MG63 (cell line): ENCODE measurements around the gene PIP5K1A. TPM values are rescaled to one million over a fixed set of nuclear protein-coding genes. Genes with fewer than 3 reads are reported as not detected.
"Not testable (repeated sequence)": the region's sequence is repeated elsewhere in the genome, so short reads cannot be mapped to it uniquely, and the experiment has no call there.

Experiments used
- DNase-seq: peaks from one replicate; pipeline ENCODE4 v3.0.0-alpha.2; 2020
- H3K27me3 ChIP-seq: fragments of 250-450 bp; sonication (Bioruptor Pico); 2 replicates; pipeline ENCODE4 v1.5.1; 2020; ENCODE audit warnings: mild to moderate bottlenecking, moderate library complexity
- H3K36me3 ChIP-seq: fragments of 250-450 bp; sonication (Bioruptor Pico); 2 replicates; pipeline ENCODE4 v1.5.1; 2020; ENCODE audit warnings: mild to moderate bottlenecking, moderate library complexity
- H3K4me3 ChIP-seq: fragments of 250-450 bp; sonication (Bioruptor Pico); 2 replicates; pipeline ENCODE4 v1.5.1; 2020; ENCODE audit warnings: mild to moderate bottlenecking, moderate library complexity
- H3K9me3 ChIP-seq: fragments of 250-450 bp; sonication (Bioruptor Pico); 2 replicates; pipeline ENCODE4 v1.5.1; 2020; ENCODE audit warnings: mild to moderate bottlenecking, moderate library complexity
- total RNA-seq: library from RNA; depleted of rRNA; stranded (reverse); fragments of >200 nt; shearing (Covaris generic); gene quantifications from 2 replicates; pipeline ENCODE4 v1.2.3, GENCODE V29; 2014; ENCODE audit warnings: low replicate concordance

Gene PIP5K1A
- total RNA-seq, 1 experiment from 2014 or later: 28.3 TPM

GRCh38 chr1:151187205-151187604 lies 11.1 kb upstream of the PIP5K1A start:
- peaks cover 39% of the 10 kb centered on the region for H3K36me3 ChIP-seq
- H3K27me3 ChIP-seq: no peaks in the 10 kb centered on the region
- no peak for DNase-seq
- no peak overlapping the region for H3K4me3 ChIP-seq
- H3K9me3 ChIP-seq: no peaks in the 10 kb centered on the region

GRCh38 chr1:151188667-151189066 lies 9.7 kb upstream of the PIP5K1A start:
- peak overlapping the region; percentile 100 for H3K4me3 ChIP-seq
- H3K27me3 ChIP-seq, H3K9me3 ChIP-seq, DNase-seq: not testable (repeated sequence)
- H3K36me3 ChIP-seq: peaks cover 28% of the 10 kb centered on the region

- Histone ChIP-seq H3K27me3 (no peaks in the 10 kb centered on the region), H3K9me3 (no peaks in the 10 kb centered on the region), H3K36me3 (peaks cover 18% of the 10 kb centered on the region), H3K4me3 (peak within 1 kb of the TSS; percentile 100)
- peak; percentile 94 for DNase-seq
These were observed 8.5 kb upstream of the PIP5K1A start, which contains the start of gene VPS72 for GRCh38 chr1:151189637-151190445. TSS of gene VPS72 (minus strand) at chr1:151190197. CDS start at chr1:151190121, 76 bp downstream.

GRCh38 chr1:151192047-151192446 lies 6.3 kb upstream of the PIP5K1A start:
- no peaks in the 10 kb centered on the region for H3K9me3 ChIP-seq
- DNase-seq: no peak
- H3K36me3 ChIP-seq: peaks cover 4% of the 10 kb centered on the region; the same call in 1 of the 2 replicates
- H3K27me3 ChIP-seq: no peaks in the 10 kb centered on the region
- H3K4me3 ChIP-seq: no peak overlapping the region

GRCh38 chr1:151193304-151193703 lies 5.0 kb upstream of the PIP5K1A start:
- Histone ChIP-seq H3K27me3 (no peaks in the 10 kb centered on the region), H3K36me3 (peaks cover 4% of the 10 kb centered on the region; the same call in 1 of the 2 replicates), H3K4me3 (no peak overlapping the region), H3K9me3 (no peaks in the 10 kb centered on the region)
- no peak for DNase-seq

- no peak for DNase-seq
- H3K4me3 ChIP-seq: no peak overlapping the region
- H3K27me3 ChIP-seq: no peaks in the 10 kb centered on the region
- H3K9me3 ChIP-seq: no peaks in the 10 kb centered on the region
- peaks cover 7% of the 10 kb centered on the region for H3K36me3 ChIP-seq
These were observed 4.5 kb upstream of the PIP5K1A start for GRCh38 chr1:151193856-151194255.

GRCh38 chr1:151194894-151195594 lies 3.3 kb upstream of the PIP5K1A start:
- not testable (repeated sequence) for H3K27me3 ChIP-seq, H3K9me3 ChIP-seq, H3K4me3 ChIP-seq
- peaks cover 11% of the 10 kb centered on the region for H3K36me3 ChIP-seq
- peak; percentile 85 for DNase-seq

- H3K9me3 ChIP-seq: no peaks in the 10 kb centered on the region
- H3K4me3 ChIP-seq: peak overlapping the region; percentile 30
- peak; percentile 68 for DNase-seq
- peaks cover 18% of the 10 kb centered on the region for H3K36me3 ChIP-seq
- H3K27me3 ChIP-seq: no peaks in the 10 kb centered on the region
These were observed 2.0 kb upstream of the PIP5K1A start for GRCh38 chr1:151196292-151196800.

GRCh38 chr1:151197863-151198253 lies 494 bp upstream of the PIP5K1A start:
- no peak for DNase-seq
- H3K4me3 ChIP-seq: peak overlapping the region; percentile 98

GRCh38 chr1:151199873-151200581 lies 1.7 kb downstream of the PIP5K1A start:
- peak; percentile 57 for DNase-seq
- peaks cover 53% of the 10 kb centered on the region for H3K36me3 ChIP-seq
- H3K27me3 ChIP-seq: no peaks in the 10 kb centered on the region

More at GRCh38 chr1:151197863-151198253, 494 bp upstream of the PIP5K1A start:
- Histone ChIP-seq H3K9me3 (no peaks in the 10 kb centered on the region), H3K36me3 (peaks cover 33% of the 10 kb centered on the region), H3K27me3 (no peaks in the 10 kb centered on the region)

GRCh38 chr1:151205381-151205965 lies 7.1 kb downstream of the PIP5K1A start:
- not testable (repeated sequence) for H3K4me3 ChIP-seq, DNase-seq, H3K27me3 ChIP-seq, H3K9me3 ChIP-seq
- peaks cover 87% of the 10 kb centered on the region for H3K36me3 ChIP-seq

More at GRCh38 chr1:151199873-151200581, 1.7 kb downstream of the PIP5K1A start:
- Histone ChIP-seq H3K9me3 (no peaks in the 10 kb centered on the region), H3K4me3 (peak overlapping the region; percentile 98)

- Histone ChIP-seq H3K4me3 (no peak overlapping the region), H3K9me3 (no peaks in the 10 kb centered on the region), H3K36me3 (peaks cover 80% of the 10 kb centered on the region), H3K27me3 (no peaks in the 10 kb centered on the region)
- no peak for DNase-seq
These were observed 12.5 kb downstream of the PIP5K1A start for GRCh38 chr1:151210830-151211229.

- Histone ChIP-seq H3K36me3 (peaks cover 75% of the 10 kb centered on the region), H3K27me3 (no peaks in the 10 kb centered on the region), H3K9me3 (no peaks in the 10 kb centered on the region), H3K4me3 (no peak overlapping the region)
- DNase-seq: no peak
These were observed 13.8 kb downstream of the PIP5K1A start for GRCh38 chr1:151211972-151212705.

- Histone ChIP-seq H3K27me3 (no peaks in the 10 kb centered on the region), H3K4me3 (no peak overlapping the region), H3K36me3 (peaks cover 77% of the 10 kb centered on the region), H3K9me3 (no peaks in the 10 kb centered on the region)
- DNase-seq: no peak
These were observed 15.2 kb downstream of the PIP5K1A start for GRCh38 chr1:151213560-151213959.

GRCh38 chr1:151221616-151222015 lies 23.3 kb downstream of the PIP5K1A start:
- no peaks in the 10 kb centered on the region for H3K9me3 ChIP-seq
- peaks cover 78% of the 10 kb centered on the region for H3K36me3 ChIP-seq
- H3K27me3 ChIP-seq: no peaks in the 10 kb centered on the region
- H3K4me3 ChIP-seq: no peak overlapping the region
- no peak for DNase-seq

GRCh38 chr1:151222130-151222529 lies 23.8 kb downstream of the PIP5K1A start:
- DNase-seq: peak; percentile 32
- Histone ChIP-seq H3K27me3 (no peaks in the 10 kb centered on the region), H3K4me3 (no peak overlapping the region), H3K9me3 (no peaks in the 10 kb centered on the region), H3K36me3 (peaks cover 80% of the 10 kb centered on the region)
